CD4-positive, alpha-beta T cell treated with Interleukin-15 for 4 hours (primary cell): ENCODE measurements around the gene GPR4.

Experiments
- DNase-seq: peaks from one replicate; pipeline ENCODE4 v3.0.0-alpha.2; 2020; ENCODE audit warnings: low spot score

GPR4 gene

DNA sequence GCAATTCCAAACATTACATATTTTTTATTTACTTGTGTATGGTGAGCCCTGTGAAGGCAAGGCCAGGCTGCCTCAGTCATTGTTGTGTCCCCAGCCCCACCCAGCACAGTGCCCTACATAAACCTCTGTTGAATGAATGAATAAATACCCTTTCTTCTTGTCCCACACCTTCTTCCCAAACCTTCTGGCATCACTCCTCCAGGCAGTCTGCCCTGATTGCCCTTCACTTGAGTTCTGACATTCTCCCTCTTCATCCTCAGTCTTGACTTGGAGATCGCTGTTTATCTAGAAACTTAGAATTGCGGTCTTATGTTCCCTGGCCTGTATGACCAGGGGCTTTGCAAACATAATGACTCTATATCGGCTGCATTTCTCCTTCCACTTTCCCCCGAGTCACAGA is 12.2 kb downstream of the GPR4 start:
- no peak for DNase-seq

GRCh38 chr19:45587873-45588272 is 14.1 kb downstream of the GPR4 start:
- DNase-seq = no peak

- no peak for DNase-seq
Observed at GRCh38 chr19:45585158-45585577, 16.8 kb downstream of the GPR4 start.

- peak; percentile 99 for DNase-seq
Observed at GRCh38 chr19:45584332-45585157, 17.5 kb downstream of the GPR4 start, which contains the start of gene OPA3. TSS of gene OPA3 (minus strand) at chr19:45584802. CDS start at chr19:45584764, 38 bp downstream.

- DNase-seq = no peak
Observed at GRCh38 chr19:45581576-45581975, 20.4 kb downstream of the GPR4 start.

DNA sequence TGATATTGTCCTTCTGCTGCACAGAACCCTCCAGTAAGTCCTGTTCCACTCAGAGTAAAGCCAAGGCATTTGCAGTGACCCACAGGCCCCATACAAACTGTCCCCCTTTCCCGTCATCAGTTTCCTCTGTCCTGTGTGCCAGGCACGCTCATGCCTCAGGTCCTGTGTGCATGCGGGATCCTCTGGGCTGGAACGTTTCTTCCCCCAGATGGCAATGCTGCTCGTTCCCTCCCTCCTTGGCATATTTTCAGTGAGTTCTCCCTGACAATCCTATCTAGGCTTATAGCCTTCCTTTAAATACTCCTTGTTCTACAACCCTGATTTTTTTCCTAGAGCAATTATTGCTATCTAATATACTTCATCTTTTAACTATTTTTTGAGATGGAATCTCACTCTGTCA is 23.2 kb downstream of the GPR4 start:
- no peak for DNase-seq

DNA sequence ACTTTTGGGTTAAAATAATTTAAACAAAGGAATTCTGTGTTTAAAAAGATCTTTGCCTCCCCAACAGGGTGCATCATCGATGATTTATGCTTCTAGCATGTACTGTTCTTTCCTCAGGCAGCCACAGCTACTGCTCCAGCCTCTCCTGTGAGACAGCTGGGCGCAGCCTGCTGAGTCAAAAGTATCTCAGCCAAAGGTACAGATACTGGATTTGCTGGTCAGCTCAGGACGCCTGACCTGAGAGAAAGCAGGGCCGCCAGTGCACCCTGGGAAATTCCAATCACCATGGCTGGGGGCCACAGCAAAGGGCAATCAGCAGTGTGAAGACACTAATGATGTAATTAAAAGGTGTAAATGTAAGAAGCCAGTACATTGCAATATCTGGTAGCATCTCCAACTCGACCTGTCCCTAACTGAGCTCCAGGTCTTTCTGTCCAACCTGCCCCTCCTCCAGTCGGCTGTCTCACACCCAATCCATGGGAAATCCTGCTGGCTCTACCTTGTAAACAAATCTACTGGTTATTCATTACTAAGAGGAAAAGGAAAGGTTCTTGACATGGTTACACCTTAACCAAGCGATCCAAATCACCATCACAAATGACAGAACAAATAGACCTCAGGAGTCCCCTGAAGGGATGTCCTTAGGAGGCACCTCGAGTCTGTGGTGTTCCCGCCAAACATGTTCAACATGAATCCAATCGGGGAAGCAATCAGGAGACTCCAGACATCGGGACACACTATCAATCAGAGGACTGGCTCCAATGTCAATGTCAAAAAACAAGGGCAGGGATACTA is 24.7 kb downstream of the GPR4 start:
- no peak for DNase-seq

DNA sequence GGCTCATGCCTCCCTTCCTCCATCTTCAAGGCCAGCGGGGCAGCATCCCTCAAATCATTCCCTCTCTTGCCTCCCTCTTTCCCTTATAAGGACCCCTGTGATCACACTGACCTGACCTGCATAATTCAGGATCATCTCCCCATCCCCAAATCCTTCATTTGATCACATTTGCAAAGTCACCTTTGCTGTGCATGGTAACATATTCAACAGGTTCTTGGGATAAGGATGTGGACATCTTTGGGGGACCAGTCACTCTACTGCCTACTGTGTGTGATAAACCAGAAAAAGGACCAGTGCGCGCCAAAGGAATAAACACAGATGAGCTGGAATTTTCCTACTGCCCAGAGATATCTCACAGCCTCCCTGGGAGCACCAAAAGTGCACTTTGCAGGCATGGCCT is 25.3 kb downstream of the GPR4 start:
- DNase-seq = no peak

DNA sequence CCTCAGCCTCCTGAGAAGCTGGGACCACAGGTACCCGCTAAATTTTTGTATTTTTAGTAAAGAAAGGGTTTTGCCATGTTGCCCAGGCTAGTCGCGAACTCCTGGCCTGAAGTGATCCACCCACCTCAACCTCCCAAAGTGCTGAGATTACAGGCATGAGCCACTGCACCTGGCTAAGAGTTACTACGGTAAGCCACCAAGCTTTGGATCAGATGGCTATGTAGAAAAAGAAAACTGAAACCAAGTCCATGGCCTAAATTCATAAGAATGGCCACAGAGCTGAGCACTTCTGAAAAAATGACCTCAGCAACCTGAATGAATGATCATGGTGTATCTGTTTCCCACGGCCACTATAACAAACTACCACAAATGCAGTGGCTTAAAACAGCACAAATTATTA is 26.8 kb downstream of the GPR4 start:
- no peak for DNase-seq

DNA sequence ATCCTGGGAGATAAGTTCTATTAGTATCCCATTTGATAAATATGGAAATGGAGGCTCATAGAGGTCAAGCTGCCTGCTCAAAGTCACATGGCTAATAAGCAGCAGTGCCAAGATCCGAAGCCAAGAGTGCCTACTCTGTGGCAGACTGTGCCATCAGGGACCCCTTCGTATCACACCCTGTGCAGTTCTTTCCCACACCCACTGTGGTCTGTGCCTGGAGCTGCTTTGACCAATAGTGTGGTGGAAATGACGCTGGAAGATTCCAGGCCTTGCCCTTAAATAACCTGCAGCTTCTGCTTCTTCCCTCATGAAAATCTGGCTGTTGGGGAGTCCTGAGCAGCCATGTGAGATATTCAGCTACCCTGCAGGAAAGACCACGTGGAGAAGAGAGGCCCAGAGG is 27.5 kb downstream of the GPR4 start:
- DNase-seq = no peak

DNA sequence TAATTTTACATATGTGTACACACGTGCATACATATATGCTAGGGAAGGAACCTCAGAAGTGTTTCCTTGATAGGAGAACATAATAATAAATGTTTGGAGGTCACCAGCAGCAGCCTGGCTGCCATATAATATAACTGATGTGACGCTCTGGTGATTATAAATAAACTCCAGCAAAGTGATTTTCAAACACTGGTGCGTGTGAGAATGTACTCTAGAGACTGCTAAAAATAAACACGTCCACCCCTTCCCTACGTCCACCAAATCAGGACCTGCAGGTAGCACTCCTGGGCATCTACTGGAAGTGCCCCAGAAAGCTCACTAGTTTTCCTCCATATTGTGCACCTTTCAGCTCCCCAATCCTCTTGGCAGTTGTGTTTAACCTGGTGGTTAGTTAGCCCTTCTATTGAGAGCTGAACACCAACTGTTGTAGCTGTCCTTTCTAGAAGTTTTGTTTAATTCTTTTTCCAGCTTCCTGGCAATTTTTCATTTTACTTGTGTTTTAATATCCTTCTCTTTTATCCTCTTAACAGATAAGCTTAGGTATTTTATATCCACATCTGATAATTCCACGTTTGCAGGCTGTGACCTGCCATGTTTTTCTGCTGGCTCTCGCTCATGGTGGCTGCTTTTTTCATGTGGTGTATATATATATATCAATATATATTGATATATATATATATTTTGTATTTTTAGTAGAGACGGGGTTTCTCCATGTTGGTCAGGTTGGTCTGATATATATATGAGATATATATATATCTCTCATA is 30.4 kb downstream of the GPR4 start:
- DNase-seq = no peak

- peak; percentile 40 for DNase-seq
Observed at GRCh38 chr19:45569619-45570421, 32.2 kb downstream of the GPR4 start.

DNA sequence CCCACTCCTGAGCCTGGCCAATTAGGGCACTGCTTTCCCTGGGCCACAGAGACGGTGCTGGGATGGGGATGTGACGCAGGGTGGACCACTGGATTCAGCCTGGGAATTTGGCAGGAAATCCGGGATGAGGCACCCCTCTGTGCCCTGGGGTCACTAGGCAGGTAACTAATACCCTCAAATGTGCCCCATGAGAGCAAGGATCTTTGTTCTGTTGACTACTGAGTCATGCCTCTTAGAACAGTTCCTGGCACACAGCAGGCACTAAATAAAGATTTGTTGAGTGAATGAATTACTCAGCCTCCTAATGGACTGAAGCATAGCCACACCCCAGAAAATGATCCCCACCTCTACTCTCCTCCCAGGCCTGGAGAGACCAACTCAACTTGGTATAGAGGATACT is 33.3 kb downstream of the GPR4 start:
- no peak for DNase-seq

- DNase-seq = no peak
Observed at GRCh38 chr19:45567609-45568008, 34.4 kb downstream of the GPR4 start.

DNA sequence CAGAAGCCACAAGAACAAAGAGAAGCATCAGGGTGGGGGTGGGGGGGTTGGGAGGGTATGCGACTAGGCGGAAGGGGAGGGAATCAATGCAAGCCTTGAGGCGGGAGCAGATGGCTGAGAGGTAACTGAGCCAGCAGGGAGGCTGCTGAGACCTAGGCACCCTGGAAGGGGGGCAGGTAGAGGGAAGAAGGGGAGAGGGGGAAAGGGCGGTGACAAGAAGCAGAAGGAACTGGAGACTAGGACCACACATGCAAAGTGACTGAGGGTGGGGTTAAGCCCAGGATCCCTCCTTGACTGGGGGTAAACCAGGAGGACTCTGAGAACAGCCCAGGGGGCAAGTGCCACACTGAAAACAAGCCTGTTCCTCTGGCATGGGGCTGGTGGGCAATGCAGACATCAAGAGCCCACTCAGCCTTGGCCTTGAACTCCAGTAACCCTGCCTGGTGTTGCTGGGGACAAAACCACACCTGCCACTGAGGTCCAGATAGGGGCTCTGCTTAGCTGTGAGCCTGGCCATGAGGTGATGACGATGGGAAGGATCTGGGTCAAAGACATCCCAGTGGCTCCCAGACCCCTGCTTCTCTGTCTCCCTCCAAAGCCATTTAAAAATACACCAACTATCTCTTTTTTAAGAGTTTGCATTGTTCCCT is 37.8 kb downstream of the GPR4 start:
- DNase-seq = no peak

- no peak for DNase-seq
Observed at GRCh38 chr19:45560686-45561085, 41.3 kb downstream of the GPR4 start.

DNA sequence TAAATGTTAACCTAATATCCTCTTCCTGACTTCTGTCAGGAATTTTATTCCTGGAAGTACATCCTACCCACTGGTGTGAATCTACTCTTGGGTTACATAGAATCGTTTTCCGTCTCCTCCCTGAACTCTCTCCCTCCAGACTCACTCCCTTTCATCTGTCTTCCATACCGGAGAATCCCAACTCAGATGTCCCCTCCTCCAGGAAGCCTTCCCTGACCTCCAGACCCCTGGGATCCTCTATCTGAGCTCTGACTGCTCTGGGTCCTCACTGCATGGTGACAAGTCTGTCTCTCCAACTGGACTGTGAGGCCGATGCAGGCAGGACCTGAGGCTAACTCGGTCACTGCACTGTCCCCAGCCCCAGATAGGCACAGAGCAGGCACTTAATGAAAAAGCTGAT is 42.0 kb downstream of the GPR4 start:
- DNase-seq = no peak

DNA sequence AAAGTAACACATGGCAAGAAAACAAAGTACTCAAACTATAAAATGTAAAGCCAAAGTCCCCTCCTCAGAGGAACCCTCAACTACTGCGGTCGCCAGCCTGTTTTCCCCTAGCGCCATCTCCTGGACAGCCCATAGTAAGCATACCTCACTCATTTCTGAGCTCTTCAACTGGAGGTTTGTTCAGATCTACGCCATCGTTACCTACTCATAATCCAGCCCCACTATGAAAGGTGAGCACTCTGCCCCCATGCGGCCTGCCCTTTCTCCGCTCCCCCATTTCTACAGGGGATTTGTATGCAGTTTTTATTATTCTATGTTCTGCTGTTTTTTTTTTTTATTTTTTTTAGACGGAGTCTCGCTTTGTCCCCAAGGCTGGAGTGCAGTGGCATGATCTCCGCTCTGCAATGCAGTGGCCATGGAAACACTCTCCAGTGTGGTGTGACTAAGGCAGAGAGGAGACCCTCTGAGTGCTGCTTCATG is 43.6 kb downstream of the GPR4 start:
- peak; percentile 72 for DNase-seq

GRCh38 chr19:45556835-45557234 is 45.2 kb downstream of the GPR4 start:
- DNase-seq = no peak

DNA sequence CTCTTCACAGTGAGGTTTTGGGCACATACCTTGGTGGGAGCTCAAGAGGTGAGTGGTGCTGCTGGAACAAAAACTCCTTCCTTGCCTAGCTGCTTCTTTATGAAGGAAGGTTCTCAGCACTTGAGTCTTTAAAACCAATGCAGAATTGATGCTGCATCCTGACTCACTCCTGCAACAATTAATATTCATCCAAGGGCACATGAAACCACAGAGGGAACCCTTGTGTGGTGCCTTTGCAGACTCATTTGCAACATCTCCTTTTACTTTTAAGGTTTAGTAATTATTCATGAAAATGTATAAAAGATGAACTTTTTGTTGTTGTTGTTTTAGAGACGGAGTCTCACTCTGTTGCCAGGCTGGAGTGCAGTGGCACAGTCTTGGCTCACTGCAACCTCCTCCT is 47.5 kb downstream of the GPR4 start:
- DNase-seq = no peak

GRCh38 chr19:45553464-45553863 is 48.5 kb downstream of the GPR4 start:
- no peak for DNase-seq
